Lung (tissue), 13 donors: ENCODE results near the gene COX5A. TPM values are rescaled to one million over a fixed set of nuclear protein-coding genes. Genes with fewer than 3 reads are reported as not detected.

Experiments
- ATAC-seq: fragments of 200-7000 bp; cut with Tn5 transposase; one replicate; pipeline ENCODE4 v1.9.1; 2020; ENCODE audit warnings: moderate number of reproducible peaks; ENCODE audit not compliant: insufficient read depth, low FRiP score
- DNase-seq, 3 donors: peaks; one replicate each; pipeline ENCODE4 v3.0.0-alpha.2; 2013 to 2017
- H3K27ac ChIP-seq, 2 donors: one replicate each; pipeline ENCODE4 v1.5.1; 2013; ENCODE audit warnings: mild to moderate bottlenecking in 2 of 2, moderate library complexity in 2 of 2, control low read depth in 1 of 2, inconsistent platforms in 1 of 2, low read depth in 1 of 2, low read length in 1 of 2
- H3K27me3 ChIP-seq, 3 donors: one replicate each; pipeline ENCODE4 v1.5.1; 2013; ENCODE audit warnings: low read length in 2 of 3; ENCODE audit not compliant: control insufficient read depth in 3 of 3, insufficient read depth in 3 of 3
- H3K36me3 ChIP-seq, 4 donors: one replicate each; pipeline ENCODE4 v1.5.1; 2013; ENCODE audit warnings: low read length in 4 of 4, mild to moderate bottlenecking in 1 of 4, moderate library complexity in 1 of 4; ENCODE audit not compliant: control insufficient read depth in 4 of 4, insufficient read depth in 4 of 4
- H3K4me1 ChIP-seq, 5 donors: one replicate each; pipeline ENCODE4 v1.5.1; 2013; ENCODE audit warnings: low read length in 5 of 5, mild to moderate bottlenecking in 2 of 5, moderate library complexity in 1 of 5; ENCODE audit not compliant: control insufficient read depth in 5 of 5, insufficient read depth in 5 of 5
- H3K4me3 ChIP-seq: one replicate; pipeline ENCODE4 v1.5.1; 2013; ENCODE audit warnings: mild to moderate bottlenecking, control low read depth, moderate library complexity
- H3K9ac ChIP-seq, 2 donors: one replicate each; pipeline ENCODE4 v1.5.1; 2013; ENCODE audit warnings: low read length in 2 of 2, control low read depth in 1 of 2; ENCODE audit not compliant: insufficient read depth in 1 of 2
- H3K9me3 ChIP-seq, 4 donors: one replicate each; pipeline ENCODE4 v1.5.1; 2013; ENCODE audit warnings: low read length in 3 of 4, mild to moderate bottlenecking in 1 of 4, moderate library complexity in 1 of 4; ENCODE audit not compliant: control insufficient read depth in 4 of 4, insufficient read depth in 3 of 4
- CTCF ChIP-seq: IDR thresholded peaks from 2 replicates; pipeline ENCODE4 v1.5.1; 2012; ENCODE audit warnings: mild to moderate bottlenecking; ENCODE audit errors: control extremely low read depth, extremely low read depth
- WGBS, 2 donors: extraction: QIAGEN DNeasy Blood & Tissue Kit; methylation state at CpG; one replicate each; pipeline ENCODE4 v1.1.7; 2013; 5-methylcytosine and 5-hydroxymethylcytosine counted together
- polyA plus RNA-seq, 2 donors: library from polyadenylated mRNA; stranded (reverse); fragments of 200-250 nt; gene quantifications; one replicate each; pipeline ENCODE4 v1.2.1, GENCODE V29; 2013
- small RNA-seq: library from RNA; depleted of rRNA; stranded (forward); fragments of <200 nt; gene quantifications from one replicate; pipeline ENCODE3, GENCODE V24; 2014; ENCODE audit warnings: low replicate concordance
- total RNA-seq, 2 donors: library from RNA; depleted of rRNA in 1 of 2; stranded (reverse); fragments of >200 nt in 1 of 2; gene quantifications; one replicate each; pipeline ENCODE4 v1.2.1, GENCODE V29; 2014 to 2021
- donor health status: control.
- donor health status: control.
- donor health status: Bipolar disorder and iron deficiency.
- donor health status: healthy.
- donor health status: DM: yes; HTN: yes; CAD: no.

The COX5A gene
- total and polyA plus RNA-seq, 4 donors = 70.7 to 301 (median 198) TPM

GRCh38 chr15:74873036-74873755, 64.7 kb downstream of the COX5A start, which contains the start of gene SCAMP2:
SCAMP2 (minus strand) TSS chr15:74873365; CDS start chr15:74873255, 110 bp downstream.
- TF ChIP-seq CTCF = no peak
- peak within 1 kb of the TSS; percentile 96 to 99 for H3K27ac ChIP-seq
- H3K36me3 ChIP-seq = no peaks in the 10 kb centered on the region
- H3K4me3 ChIP-seq = peak within 1 kb of the TSS; percentile 89
- peak within 1 kb of the TSS; percentile 56 to 77 for H3K9ac ChIP-seq
- ATAC-seq = peak; percentile 90
- DNase-seq = peak; percentile 94 to 96 (median 96)
- WGBS, 2 donors = 1% methylated on average over 41 to 50 of the region's 52 CpGs
- no peaks in the 10 kb centered on the region for H3K27me3 ChIP-seq
- peaks cover 7 to 25% (median 18%) of the 10 kb centered on the region in 5 donors for H3K4me1 ChIP-seq
- no peaks in the 10 kb centered on the region for H3K9me3 ChIP-seq

- peak overlapping the region; percentile 96 to 99 for H3K27ac ChIP-seq
- H3K36me3 ChIP-seq = no peaks in the 10 kb centered on the region
- H3K9ac ChIP-seq = peak overlapping the region; percentile 40 to 56
- DNase-seq (no peak), ATAC-seq (no peak)
- H3K4me1 ChIP-seq = peaks cover 7 to 27% (median 18%) of the 10 kb centered on the region in 5 donors
- no peaks in the 10 kb centered on the region for H3K27me3 ChIP-seq
- TF ChIP-seq CTCF = no peak
- WGBS, 2 donors = 0 to 1% methylated on average over 11 of the region's 11 CpGs
- no peaks in the 10 kb centered on the region for H3K9me3 ChIP-seq
- peak overlapping the region; percentile 89 for H3K4me3 ChIP-seq
Observed at GRCh38 chr15:74872702-74873035, 65.2 kb downstream of the COX5A start.

- peak overlapping the region in 1 of 2 donors; percentile 17 for H3K9ac ChIP-seq
- DNase-seq (no peak), ATAC-seq (no peak)
- WGBS, 2 donors = 12% methylated on average over 6 of the region's 6 CpGs
- no peaks in the 10 kb centered on the region for H3K9me3 ChIP-seq
- H3K27me3 ChIP-seq = no peaks in the 10 kb centered on the region
- H3K27ac ChIP-seq = peak overlapping the region; percentile 71 to 81
- H3K4me1 ChIP-seq = peaks cover 7 to 34% (median 18%) of the 10 kb centered on the region in 5 donors
- no peaks in the 10 kb centered on the region for H3K36me3 ChIP-seq
- TF ChIP-seq CTCF = no peak
- H3K4me3 ChIP-seq = no peak overlapping the region
Observed at GRCh38 chr15:74870436-74871215, 67.2 kb downstream of the COX5A start.

Small RNAs within 50 kb of the gene (small RNA-seq; reads per million reads assigned to genes)
- gene RF00019 = not detected

Other genes with a start within 250 kb of the COX5A start
- gene EDC3, start 242.0 kb downstream of the COX5A start, total RNA-seq = 10 to 100 TPM; 27.1 to 31.9 TPM
- 10 to 100 TPM; 15.3 to 17.0 TPM for gene EDC3, start 242.0 kb downstream of the COX5A start, polyA plus RNA-seq
- gene CYP1A1, start 212.5 kb downstream of the COX5A start, total RNA-seq = under 1 TPM; 0.31 to 1.00 TPM
- gene CYP1A1, start 212.5 kb downstream of the COX5A start, polyA plus RNA-seq = 10 to 100 TPM in 1 of 2 donors, under 1 TPM in 1; 0.46 to 15.0 TPM
- gene CYP1A2, start 189.2 kb downstream of the COX5A start, total RNA-seq = under 1 TPM in 1 of 2 donors, not detected in 1; 0.17 TPM
- gene CYP1A2, start 189.2 kb downstream of the COX5A start, polyA plus RNA-seq = under 1 TPM; 0.05 to 0.57 TPM
- gene CSK, start 156.0 kb downstream of the COX5A start, total RNA-seq = 10 to 100 TPM; 39.7 to 82.9 TPM
- 10 to 100 TPM; 40.9 to 99.1 TPM for gene CSK, start 156.0 kb downstream of the COX5A start, polyA plus RNA-seq
- gene LMAN1L, start 125.2 kb downstream of the COX5A start, total RNA-seq = under 1 TPM in 1 of 2 donors, not detected in 1; 0.31 TPM
- under 1 TPM in 1 of 2 donors, not detected in 1; 0.11 TPM for gene LMAN1L, start 125.2 kb downstream of the COX5A start, polyA plus RNA-seq
- not detected for gene CPLX3, start 111.4 kb downstream of the COX5A start, total RNA-seq
- gene CPLX3, start 111.4 kb downstream of the COX5A start, polyA plus RNA-seq = under 1 TPM; 0.10 to 0.13 TPM
- gene ULK3, start 94.9 kb downstream of the COX5A start, total RNA-seq = 10 to 100 TPM; 20.6 to 46.8 TPM
- gene ULK3, start 94.9 kb downstream of the COX5A start, polyA plus RNA-seq = 10 to 100 TPM; 30.6 to 54.5 TPM
- 100 to 1,000 TPM in 1 of 2 donors, 10 to 100 TPM in 1; 51.2 to 122 TPM for gene SCAMP2, start 64.7 kb downstream of the COX5A start, total RNA-seq
- gene SCAMP2, start 64.7 kb downstream of the COX5A start, polyA plus RNA-seq = 100 to 1,000 TPM in 1 of 2 donors, 10 to 100 TPM in 1; 62.7 to 103 TPM
- gene MPI, start 48.0 kb downstream of the COX5A start, total RNA-seq = 10 to 100 TPM; 28.5 to 42.4 TPM
- gene MPI, start 48.0 kb downstream of the COX5A start, polyA plus RNA-seq = 10 to 100 TPM; 13.7 to 31.7 TPM
- gene FAM219B, start 31.2 kb downstream of the COX5A start, total RNA-seq = 10 to 100 TPM; 49.7 to 88.4 TPM
- 10 to 100 TPM; 32.4 to 35.3 TPM for gene FAM219B, start 31.2 kb downstream of the COX5A start, polyA plus RNA-seq
- gene RPP25, start 18.7 kb upstream of the COX5A start, total RNA-seq = 10 to 100 TPM in 1 of 2 donors, 1 to 10 TPM in 1; 3.8 to 15.2 TPM
- gene RPP25, start 18.7 kb upstream of the COX5A start, polyA plus RNA-seq = 10 to 100 TPM in 1 of 2 donors, 1 to 10 TPM in 1; 10.0 to 15.7 TPM
- gene SCAMP5, start 57.5 kb upstream of the COX5A start, total RNA-seq = 1 to 10 TPM; 3.8 to 4.8 TPM
- 1 to 10 TPM in 1 of 2 donors, under 1 TPM in 1; 0.94 to 9.5 TPM for gene SCAMP5, start 57.5 kb upstream of the COX5A start, polyA plus RNA-seq
- 10 to 100 TPM; 12.8 to 19.2 TPM for gene PPCDC, start 85.5 kb upstream of the COX5A start, total RNA-seq
- gene PPCDC, start 85.5 kb upstream of the COX5A start, polyA plus RNA-seq = 10 to 100 TPM; 22.5 to 23.8 TPM